GM12878 (cell line): ENCODE data around the gene IL22.

ENCODE experiments used
- CTCF ChIP-seq, 3 experiments: IDR thresholded peaks in 2 of 3; conservative IDR thresholded peaks in 1 of 3; 2 replicates each; pipeline ENCODE4 v1.5.1; 2011; ENCODE audit warnings: low read depth in 3 of 3, low read length in 3 of 3, mild to moderate bottlenecking in 3 of 3, control low read depth in 2 of 3, moderate library complexity in 2 of 3, inconsistent platforms in 1 of 3, mixed read lengths in 1 of 3; ENCODE audit not compliant: control insufficient read depth in 2 of 3, insufficient read depth in 1 of 3; ENCODE audit errors: extremely low read depth in 1 of 3
- EZH2 ChIP-seq: IDR thresholded peaks from 2 replicates; pipeline ENCODE4 v1.6.1; 2012; ENCODE audit warnings: low read depth, mild to moderate bottlenecking, control low read depth, inconsistent platforms, low read length, borderline replicate concordance; ENCODE audit not compliant: control insufficient read depth
- JUND ChIP-seq: IDR thresholded peaks from 2 replicates; pipeline ENCODE4 v1.6.1; 2012; ENCODE audit warnings: low read depth, mild to moderate bottlenecking, low read length, improper control_type of control experiment, moderate library complexity
- MYB ChIP-seq: fragments of 150-350 bp; IDR thresholded peaks from 2 replicates; pipeline ENCODE4 v1.6.1; 2014; ENCODE audit warnings: mild to moderate bottlenecking, low read depth, low read length, borderline replicate concordance
- MYC ChIP-seq: IDR thresholded peaks from 2 replicates; pipeline ENCODE4 v1.6.1; 2011; ENCODE audit warnings: mild to moderate bottlenecking, low read length, moderate library complexity, inconsistent platforms; ENCODE audit not compliant: insufficient read depth, insufficient replicate concordance, insufficient read length, severe bottlenecking
- NR2F1 ChIP-seq: fragments of 450-650 bp; conservative IDR thresholded peaks from 2 replicates; pipeline ENCODE4 v1.6.1; 2017; ENCODE audit warnings: mild to moderate bottlenecking
- POLR2A ChIP-seq: IDR thresholded peaks from 2 replicates; pipeline ENCODE4 v1.6.1; 2011; ENCODE audit warnings: low read depth, mild to moderate bottlenecking, low read length
- SMARCA5 ChIP-seq: fragments of 450-650 bp; IDR thresholded peaks from 2 replicates; pipeline ENCODE4 v1.6.1; 2017; ENCODE audit warnings: mild to moderate bottlenecking
- ZNF24 ChIP-seq: fragments of 450-650 bp; IDR thresholded peaks from 2 replicates; pipeline ENCODE4 v1.6.1; 2017; ENCODE audit warnings: antibody characterized with exemption, mild to moderate bottlenecking
- ZNF274 ChIP-seq: IDR thresholded peaks from one replicate; pipeline ENCODE4 v1.8.0; 2011; ENCODE audit not compliant: insufficient read length, insufficient read depth

- TF ChIP-seq ZNF24 (no peak), MYC (no peak), POLR2A (no peak), SMARCA5 (no peak), MYB (no peak), CTCF (IDR thresholded peaks at IDR 0.05 in 2 of 3, conservative IDR thresholded peaks at IDR 0.05 in 1 of 3; ENCODE audit: control insufficient read depth in 2 of 3, extremely low read depth in 1 of 3, insufficient read depth in 1 of 3, low read depth in 3 of 3, low read length in 3 of 3) (no peak), ZNF274 (no peak), JUND (no peak), NR2F1 (no peak), EZH2 (no peak)
These were observed 22.2 kb downstream of the IL22 start for GRCh38 chr12:68231229-68231628.
